Activated CD4-positive, alpha-beta T cell treated with anti-CD3 and anti-CD28 coated beads for 1 hour (primary cell): Measurements from ENCODE around the gene UBAC2.

Experiments used
- DNase-seq: peaks from one replicate; pipeline ENCODE4 v3.0.0-alpha.2; 2020

UBAC2 gene

GRCh38 chr13:99363949-99364348 lies 163.3 kb downstream of the UBAC2 start:
- DNase-seq = no peak

- no peak for DNase-seq
These were observed 165.7 kb downstream of the UBAC2 start for GRCh38 chr13:99366075-99366987.

DNA sequence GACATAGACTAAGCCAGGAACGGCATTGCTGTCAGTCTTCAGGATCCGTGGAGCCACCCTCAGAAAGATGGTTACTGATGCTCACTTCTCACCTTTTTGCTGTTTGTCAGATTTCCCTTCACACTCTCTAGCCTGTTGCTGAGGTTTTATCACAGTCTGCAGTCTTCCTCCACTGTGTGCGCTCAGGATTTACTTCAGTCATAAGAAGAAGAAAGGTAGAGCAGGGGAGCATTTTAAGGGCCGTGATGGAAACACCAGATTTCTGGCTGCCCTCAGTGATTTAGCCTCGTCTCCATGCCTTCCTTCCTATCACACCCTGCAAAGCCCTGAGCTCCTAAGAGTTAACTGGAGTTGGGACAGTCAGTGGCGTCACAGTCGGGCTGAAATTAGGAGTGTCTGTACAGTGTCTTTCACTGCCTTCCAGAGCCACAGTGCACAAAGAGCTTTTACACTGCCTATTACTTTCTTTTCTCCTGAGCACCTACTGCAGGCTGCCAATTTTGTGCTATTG lies 166.5 kb downstream of the UBAC2 start:
- DNase-seq = no peak

DNA sequence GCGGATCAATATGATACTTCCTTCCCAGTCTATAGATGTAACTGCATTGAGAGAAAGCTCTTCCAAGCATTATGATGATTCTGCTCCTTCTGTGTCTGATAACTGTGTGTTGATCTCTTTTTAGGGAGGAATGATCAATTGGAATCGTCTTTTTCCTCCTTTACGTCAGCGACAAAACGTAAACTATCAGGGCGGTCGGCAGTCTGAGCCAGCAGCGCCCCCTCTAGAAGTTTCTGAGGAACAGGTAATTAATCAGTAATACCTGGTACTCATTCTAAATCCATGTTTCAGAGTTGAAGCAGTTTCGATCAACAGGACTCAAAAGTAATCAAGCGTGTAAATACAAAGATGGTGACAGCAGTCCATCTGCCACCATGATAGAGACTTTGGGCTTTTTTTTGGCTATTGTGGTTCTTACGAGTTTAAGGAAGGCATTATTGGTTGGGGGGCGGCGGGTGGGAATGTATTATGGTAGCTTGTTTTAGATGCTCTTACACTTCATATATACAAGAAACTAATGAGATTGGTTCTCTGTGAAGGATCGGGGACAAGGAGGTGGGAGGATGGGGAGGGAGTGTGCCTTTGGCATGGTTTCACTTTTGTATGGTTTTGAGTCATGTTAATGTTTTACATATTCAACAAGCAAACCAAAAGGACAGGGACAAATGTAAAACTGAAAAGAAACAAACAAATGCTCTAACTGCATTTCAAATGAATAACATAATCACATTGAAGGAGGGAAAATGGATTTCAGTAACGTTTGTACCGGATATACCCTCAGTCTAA lies 167.2 kb downstream of the UBAC2 start:
- no peak for DNase-seq

GRCh38 chr13:99370481-99371275 lies 170.0 kb downstream of the UBAC2 start:
- DNase-seq = no peak

DNA sequence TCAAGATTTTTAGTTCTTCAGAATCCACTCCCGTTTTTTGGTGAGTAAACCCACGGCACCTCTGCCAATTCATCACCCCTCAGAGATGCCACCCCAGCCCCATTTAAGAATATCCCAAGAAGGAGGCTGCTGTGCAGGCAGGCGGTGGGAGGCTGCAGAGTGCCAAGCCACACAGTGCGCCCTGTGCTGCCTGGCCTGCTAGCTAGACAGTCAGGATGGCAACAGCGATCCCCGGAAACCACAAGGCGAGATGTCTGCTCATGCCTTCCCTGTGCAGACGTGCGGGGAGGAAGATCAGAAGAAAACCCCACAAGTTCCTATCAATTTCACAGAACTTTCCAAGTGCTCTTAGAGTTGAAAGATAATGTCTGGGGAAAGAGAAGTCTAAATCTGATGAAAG lies 171.3 kb downstream of the UBAC2 start:
- no peak for DNase-seq

- DNase-seq = no peak
These were observed 172.8 kb downstream of the UBAC2 start for GRCh38 chr13:99373436-99373835.

DNA sequence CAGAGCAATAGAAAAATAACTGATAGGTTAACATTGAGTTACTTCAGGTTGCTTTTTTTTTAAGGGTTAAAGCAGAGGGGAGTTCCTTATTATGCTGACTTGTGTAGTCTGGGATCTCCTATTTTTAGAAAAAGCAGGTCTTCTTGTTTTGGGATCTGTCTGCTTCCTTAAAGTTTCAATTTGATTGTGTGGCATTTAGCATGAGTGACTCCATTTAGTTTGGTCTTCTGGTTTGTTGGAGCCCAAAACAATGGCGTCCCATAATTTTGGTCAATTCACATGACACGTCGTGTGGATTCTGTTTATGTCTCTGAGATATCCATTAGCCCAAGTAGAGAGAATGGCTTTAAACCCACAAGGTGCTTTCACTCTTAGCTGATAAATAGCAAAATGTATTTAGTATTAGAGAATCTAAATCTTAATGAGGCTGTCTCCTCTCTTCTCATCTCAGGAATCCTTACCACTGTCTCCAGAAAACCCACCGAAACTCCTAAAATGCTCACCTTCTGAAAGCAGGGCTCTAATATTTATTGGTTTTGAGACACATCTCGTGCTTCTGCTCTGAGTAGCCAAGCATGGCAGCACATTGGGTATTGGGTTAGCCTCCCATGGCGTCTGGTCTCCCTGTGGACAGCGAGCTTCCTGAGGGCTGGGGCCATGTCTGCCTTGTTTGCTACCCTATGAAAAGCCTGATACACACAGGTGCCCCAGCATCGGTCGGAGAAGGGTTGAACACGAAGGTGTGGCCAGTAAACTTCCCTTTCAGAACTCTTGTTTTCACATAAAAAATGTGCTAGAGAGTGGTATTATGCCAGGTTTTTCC lies 173.7 kb downstream of the UBAC2 start:
- no peak for DNase-seq

GRCh38 chr13:99374994-99375737 lies 174.5 kb downstream of the UBAC2 start:
- DNase-seq = peak; percentile 20

GRCh38 chr13:99375738-99376080 lies 175.1 kb downstream of the UBAC2 start:
- no peak for DNase-seq

DNA sequence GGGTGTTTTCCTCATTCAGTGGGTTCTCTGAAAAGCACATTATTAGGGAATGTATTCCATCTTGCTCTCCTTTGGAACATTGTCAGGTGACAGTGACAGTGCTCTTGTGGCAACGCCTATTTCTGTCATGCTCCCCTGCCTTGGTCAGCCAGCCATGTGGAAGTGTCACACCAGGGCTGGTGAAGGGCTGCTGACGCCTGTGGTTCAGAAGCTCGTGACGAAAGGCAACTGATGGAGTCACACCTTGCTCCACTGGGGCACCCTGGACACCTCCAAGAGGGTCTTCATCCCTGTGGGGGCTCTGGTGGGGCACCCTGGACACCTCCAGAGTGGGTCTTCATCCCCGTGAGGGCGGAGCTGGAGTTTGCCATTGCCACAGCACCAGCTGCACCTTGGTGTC lies 175.5 kb downstream of the UBAC2 start:
- DNase-seq = peak; percentile 7

DNA sequence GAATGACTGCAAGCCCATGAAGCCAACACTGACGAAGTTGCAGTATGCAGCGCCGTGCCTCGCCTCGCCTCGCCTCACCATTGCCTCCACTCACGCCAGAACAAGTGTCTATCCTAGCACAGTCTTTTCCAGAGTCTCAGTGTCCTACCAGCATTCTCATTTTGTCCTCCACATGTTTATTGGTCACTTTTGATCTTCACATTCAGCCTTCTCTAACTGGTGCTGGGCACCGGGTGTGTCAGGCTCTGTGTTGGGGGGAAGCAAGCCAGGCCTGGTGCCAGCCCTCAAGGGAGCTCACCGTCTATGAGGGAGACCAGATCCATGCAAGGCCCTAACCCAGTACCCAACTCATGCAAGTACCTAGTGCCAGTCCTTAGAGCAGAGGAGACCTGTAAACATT lies 176.3 kb downstream of the UBAC2 start:
- DNase-seq = no peak

- peak; percentile 5 for DNase-seq
These were observed 177.0 kb downstream of the UBAC2 start for GRCh38 chr13:99377641-99378040.

GRCh38 chr13:99378985-99379733 lies 178.5 kb downstream of the UBAC2 start:
- no peak for DNase-seq

- peak; percentile 1 for DNase-seq
These were observed 179.5 kb downstream of the UBAC2 start for GRCh38 chr13:99379856-99380801.

- peak; percentile 32 for DNase-seq
These were observed 180.4 kb downstream of the UBAC2 start for GRCh38 chr13:99380921-99381645.

- no peak for DNase-seq
These were observed 181.1 kb downstream of the UBAC2 start for GRCh38 chr13:99381766-99382165.

- peak; percentile 8 for DNase-seq
These were observed 181.9 kb downstream of the UBAC2 start for GRCh38 chr13:99382428-99383133.
